Ovary (tissue), 3 donors: ENCODE data around the gene TRIM63.

Experiments
- CTCF ChIP-seq, 3 donors: fragments of 450-650 bp in 2 of 3; fragments of 200-600 bp in 1 of 3; IDR thresholded peaks; one replicate each; pipeline versions ENCODE4 v1.5.1 to v1.8.0; 2016 to 2022; ENCODE audit warnings: antibody characterized with exemption in 3 of 3, mild to moderate bottlenecking in 1 of 3
- EP300 ChIP-seq: sonication (generic); formaldehyde crosslinking; IDR thresholded peaks from one replicate; pipeline ENCODE4 v1.6.1; 2017; ENCODE audit warnings: antibody characterized with exemption
- POLR2A ChIP-seq: fragments of 450-650 bp; IDR thresholded peaks from one replicate; pipeline ENCODE4 v1.6.1; 2017; ENCODE audit warnings: antibody characterized with exemption, mild to moderate bottlenecking, moderate library complexity
- donor health status: DM: no; HTN: no; CAD: no.

GRCh38 chr1:26016258-26016952 is 51.0 kb downstream of the TRIM63 start:
- TF ChIP-seq POLR2A (no peak), CTCF (IDR thresholded peaks at IDR 0.05) (no peak), EP300 (no peak)
